ENCODE results near the gene SLC25A47. TPM values are rescaled to one million over a fixed set of nuclear protein-coding genes. Genes with fewer than 3 reads are reported as not detected.

SLC25A47 gene
- total RNA-seq, 1 donor = not detected

DNA sequence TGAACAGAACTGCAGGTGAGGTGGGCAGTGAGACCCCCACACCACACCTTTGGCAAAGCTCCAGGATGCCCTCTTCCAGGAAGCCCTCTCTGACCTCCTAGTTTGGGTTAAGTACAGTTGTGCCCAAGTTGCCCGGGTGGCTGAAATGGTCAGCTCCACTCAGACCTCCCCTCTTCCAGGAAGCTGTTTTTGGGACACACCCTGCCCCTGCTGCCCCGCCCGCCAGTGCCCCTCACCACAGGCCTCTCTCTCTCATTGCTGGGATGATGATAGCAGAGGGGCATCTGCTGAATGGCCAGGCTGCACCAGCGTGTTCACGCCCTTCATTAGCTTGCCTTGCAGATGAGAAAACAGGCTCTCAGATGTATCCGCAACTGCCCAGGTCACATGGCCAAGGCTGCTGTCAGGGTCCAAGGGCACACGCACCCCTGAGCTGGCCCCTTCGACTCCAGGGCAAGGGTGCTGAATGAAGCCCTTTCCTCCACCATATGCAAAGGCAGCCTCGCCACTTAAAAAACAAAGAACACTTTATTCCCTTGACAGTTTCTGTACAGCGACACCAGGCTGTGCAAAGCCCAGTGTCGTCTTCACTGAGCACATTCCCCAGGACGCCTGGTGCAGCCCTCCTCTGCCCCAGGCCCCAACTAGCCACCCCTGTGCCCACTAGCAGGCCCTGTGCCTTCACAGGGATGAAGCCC, 32.4 kb upstream of the SLC25A47 start:
- H3K4me3 ChIP-seq (ENCODE audit: low read depth, low read length) = no peak overlapping the region
- TF ChIP-seq, protein P1, sequence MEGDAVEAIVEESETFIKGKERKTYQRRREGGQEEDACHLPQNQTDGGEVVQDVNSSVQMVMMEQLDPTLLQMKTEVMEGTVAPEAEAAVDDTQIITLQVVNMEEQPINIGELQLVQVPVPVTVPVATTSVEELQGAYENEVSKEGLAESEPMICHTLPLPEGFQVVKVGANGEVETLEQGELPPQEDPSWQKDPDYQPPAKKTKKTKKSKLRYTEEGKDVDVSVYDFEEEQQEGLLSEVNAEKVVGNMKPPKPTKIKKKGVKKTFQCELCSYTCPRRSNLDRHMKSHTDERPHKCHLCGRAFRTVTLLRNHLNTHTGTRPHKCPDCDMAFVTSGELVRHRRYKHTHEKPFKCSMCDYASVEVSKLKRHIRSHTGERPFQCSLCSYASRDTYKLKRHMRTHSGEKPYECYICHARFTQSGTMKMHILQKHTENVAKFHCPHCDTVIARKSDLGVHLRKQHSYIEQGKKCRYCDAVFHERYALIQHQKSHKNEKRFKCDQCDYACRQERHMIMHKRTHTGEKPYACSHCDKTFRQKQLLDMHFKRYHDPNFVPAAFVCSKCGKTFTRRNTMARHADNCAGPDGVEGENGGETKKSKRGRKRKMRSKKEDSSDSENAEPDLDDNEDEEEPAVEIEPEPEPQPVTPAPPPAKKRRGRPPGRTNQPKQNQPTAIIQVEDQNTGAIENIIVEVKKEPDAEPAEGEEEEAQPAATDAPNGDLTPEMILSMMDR (IDR thresholded peaks at IDR 0.05; ENCODE audit: insufficient read depth, low read depth, low read length) = no peak
- no peak for DNase-seq (ENCODE audit: low read depth)

DNA sequence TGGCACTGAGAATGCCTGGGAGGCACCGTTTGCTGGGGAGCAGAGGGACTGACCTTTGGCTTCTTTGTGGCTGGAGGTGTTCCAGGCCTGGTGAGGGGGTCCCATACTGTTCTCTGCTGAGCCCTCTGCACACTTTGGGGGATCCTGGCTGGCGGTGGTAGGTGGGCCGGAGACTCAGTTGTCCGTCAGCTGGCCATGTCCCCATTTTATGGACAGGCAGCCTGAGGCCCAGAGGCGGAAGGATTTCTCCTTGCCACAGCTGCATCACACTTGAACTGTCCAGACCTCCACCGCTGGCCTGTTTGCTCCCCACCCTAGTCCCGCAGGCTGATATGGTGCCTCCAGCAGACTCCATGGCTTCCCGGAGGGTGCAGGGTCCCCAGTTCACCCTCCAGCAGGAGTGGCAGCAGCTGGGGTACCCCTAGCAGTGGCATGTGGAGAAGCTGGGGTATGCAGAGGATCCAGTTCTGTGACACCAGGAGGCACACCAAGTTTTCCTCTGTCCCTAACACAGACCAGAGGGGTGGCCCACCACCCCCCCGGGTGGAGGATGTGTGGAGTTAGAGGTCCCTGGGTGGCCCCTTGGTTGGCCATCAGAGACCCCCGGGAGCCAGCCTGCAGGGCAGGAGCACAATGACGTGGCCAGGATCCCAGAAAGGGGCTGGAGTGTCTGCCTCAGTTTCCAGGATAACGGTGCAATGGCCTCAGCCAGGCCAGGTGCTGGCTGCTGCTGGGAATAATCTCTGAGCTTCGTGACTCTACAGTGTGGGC, 31.6 kb upstream of the SLC25A47 start:
- DNase-seq (ENCODE audit: low read depth) = no peak
- TF ChIP-seq, protein P1 (IDR thresholded peaks at IDR 0.05; ENCODE audit: insufficient read depth, low read depth, low read length) = no peak
- H3K4me3 ChIP-seq (ENCODE audit: low read depth, low read length) = no peak overlapping the region

DNA sequence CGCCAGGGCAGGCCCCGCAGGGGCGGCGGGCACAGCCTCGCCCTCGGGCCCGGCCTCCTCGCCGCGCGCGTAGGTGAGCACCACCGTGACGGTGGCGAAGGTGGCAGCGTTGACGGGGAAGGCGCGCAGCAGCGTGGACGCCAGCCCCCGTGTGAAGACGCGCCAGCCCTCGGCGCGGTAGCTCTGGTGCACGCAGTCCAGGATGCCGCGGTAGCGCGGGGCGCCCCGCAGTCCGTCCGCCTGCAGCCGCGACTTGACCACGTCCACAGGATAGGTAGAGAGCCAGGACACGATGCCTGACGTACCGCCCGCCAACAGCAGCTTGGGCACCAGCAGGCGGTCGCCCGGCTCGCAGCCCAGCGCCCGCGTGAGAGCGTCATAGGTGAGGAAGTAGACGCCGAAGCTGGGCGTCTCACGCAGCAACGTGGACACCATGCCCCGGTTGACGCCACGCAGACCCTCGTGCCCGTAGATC, 30.8 kb upstream of the SLC25A47 start:
- no peak overlapping the region for H3K4me3 ChIP-seq (ENCODE audit: low read depth, low read length)
- no peak for DNase-seq (ENCODE audit: low read depth)
- TF ChIP-seq, protein P1 (IDR thresholded peaks at IDR 0.05; ENCODE audit: insufficient read depth, low read depth, low read length) = no peak

DNA sequence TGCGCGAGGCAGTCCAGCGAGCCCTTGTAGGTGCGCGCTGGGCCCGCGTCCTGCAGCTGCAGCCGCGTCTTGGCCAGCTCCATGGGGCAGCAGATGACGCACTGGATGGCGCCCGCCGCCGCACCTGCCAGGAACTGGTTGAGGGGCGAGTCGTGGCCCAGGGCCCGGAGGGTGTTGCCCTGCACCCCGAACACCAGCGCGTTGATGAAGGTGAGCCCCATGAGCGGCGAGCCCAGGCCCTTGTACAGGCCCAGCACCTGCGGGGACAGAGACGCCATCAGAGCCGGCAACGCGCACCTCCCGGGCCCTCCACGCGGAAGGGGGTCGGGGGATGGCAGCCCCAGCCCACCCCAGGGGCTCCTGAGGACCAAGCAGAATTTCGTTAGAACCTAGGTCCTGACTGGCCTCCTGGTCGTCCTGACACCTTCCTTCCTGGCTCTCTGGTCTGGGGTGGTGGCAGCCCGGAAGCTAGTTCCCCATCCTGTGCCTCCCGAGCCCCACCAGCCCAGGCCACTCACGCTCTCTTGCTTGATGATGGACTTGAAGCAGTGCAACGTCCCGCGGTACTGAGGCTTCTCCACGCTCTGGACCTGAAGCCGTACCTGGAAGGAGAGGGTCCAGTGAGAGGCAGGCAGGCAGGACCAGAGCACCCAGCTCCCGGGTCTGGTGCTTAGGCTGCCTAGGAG, 30.2 kb upstream of the SLC25A47 start:
- TF ChIP-seq, protein P1 (IDR thresholded peaks at IDR 0.05; ENCODE audit: insufficient read depth, low read depth, low read length) = no peak
- no peak overlapping the region for H3K4me3 ChIP-seq (ENCODE audit: low read depth, low read length)
- DNase-seq (ENCODE audit: low read depth) = no peak

DNA sequence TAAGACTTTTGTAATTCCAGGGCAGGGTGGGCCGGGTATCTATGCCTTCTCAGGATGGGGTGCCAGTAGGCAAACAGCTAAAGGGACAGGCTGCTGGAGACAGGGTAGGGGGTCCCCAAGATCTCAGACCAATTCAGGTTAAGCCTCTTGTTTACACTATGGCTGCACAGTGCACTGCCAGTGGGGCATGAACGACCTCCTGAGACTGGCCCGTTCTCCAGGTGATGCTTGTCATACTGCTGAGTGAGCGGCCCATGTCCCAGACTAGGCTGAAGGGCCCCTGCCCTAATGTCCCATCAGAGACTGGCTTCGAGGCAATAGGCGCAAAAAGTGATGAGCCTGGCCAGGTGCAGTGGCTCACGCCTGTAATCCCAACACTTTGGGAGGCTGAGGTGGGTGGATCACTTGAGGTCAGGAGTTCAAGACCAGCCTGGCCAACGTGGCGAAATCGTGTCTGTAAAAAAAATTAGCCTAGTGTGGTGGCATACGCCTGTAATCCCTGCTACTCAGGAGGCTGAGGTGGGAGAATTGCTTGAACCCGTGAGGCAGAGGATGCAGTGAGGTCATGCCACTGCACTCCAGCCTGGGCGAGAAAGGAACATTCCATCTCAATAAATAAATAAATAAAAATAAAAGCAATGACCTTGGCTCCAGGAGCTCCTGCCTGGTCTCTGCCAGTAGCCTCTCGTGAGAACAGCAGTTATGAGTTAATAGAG, 29.5 kb upstream of the SLC25A47 start:
- TF ChIP-seq, protein P1 (IDR thresholded peaks at IDR 0.05; ENCODE audit: insufficient read depth, low read depth, low read length) = no peak
- DNase-seq (ENCODE audit: low read depth) = no peak

DNA sequence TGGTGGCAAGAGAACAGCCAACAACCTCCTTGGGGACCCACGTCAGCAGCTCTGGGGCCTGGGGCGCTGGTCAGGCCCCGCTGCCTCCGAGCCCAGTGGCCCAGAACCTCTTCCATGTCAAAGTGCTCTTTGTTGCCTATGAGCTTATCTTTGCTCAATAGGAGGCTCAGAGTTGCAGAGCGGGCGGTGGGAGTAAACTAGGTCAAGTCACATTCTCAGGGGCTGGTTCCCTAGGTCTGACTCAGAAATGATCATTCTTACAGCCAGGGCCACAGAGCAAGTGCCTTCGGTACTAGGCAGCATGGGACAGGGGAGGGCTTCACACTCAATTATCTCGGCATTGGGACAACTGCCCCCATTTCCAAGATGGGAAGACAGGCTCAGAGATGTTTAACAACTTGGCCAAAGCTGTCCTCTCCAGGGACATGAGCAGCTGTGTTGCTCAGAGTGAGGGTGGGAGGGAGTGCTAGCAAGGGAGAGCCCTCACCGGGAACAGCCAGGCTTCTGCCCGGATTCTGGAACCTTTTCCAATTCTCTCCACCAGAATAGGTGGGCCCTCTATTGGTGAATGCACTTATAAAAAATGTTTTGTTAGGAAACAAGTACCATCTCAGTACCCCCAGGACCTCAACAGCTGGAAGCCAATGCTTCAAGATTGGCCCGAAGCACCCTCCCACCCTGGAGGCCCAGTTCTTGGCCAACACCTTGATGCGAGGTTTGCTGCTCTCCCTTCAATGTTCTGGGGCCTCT, 28.8 kb upstream of the SLC25A47 start:
- TF ChIP-seq, protein P1 (IDR thresholded peaks at IDR 0.05; ENCODE audit: insufficient read depth, low read depth, low read length) = no peak
- no peak for DNase-seq (ENCODE audit: low read depth)
- H3K4me3 ChIP-seq (ENCODE audit: low read depth, low read length) = no peak overlapping the region

More for the DNA sequence above, 29.5 kb upstream of the SLC25A47 start:
- H3K4me3 ChIP-seq (ENCODE audit: low read depth, low read length) = no peak overlapping the region

Measured in fibroblast of villous mesenchyme (primary cell).